Dedifferentiated amniotic fluid mesenchymal stem cell (primary cell): ENCODE data around the gene KIF6.

Experiments
- DNase-seq: peaks from one replicate; pipeline ENCODE4 v3.0.0-alpha.2; 2016; ENCODE audit errors: extremely low spot score

The KIF6 gene

GRCh38 chr6:39594285-39594684 is 130.9 kb downstream of the KIF6 start:
- no peak for DNase-seq

GRCh38 chr6:39593646-39594045 is 131.6 kb downstream of the KIF6 start:
- no peak for DNase-seq

- DNase-seq = no peak
Measured at GRCh38 chr6:39590871-39591393, 134.3 kb downstream of the KIF6 start.

GRCh38 chr6:39587080-39587479 is 138.1 kb downstream of the KIF6 start:
- no peak for DNase-seq

- no peak for DNase-seq
Measured at GRCh38 chr6:39585641-39586040, 139.6 kb downstream of the KIF6 start.

- no peak for DNase-seq
Measured at GRCh38 chr6:39577446-39578165, 147.6 kb downstream of the KIF6 start.

- no peak for DNase-seq
Measured at GRCh38 chr6:39576556-39577303, 148.5 kb downstream of the KIF6 start.

- no peak for DNase-seq
Measured at GRCh38 chr6:39574991-39575390, 150.2 kb downstream of the KIF6 start.

- DNase-seq = no peak
Measured at GRCh38 chr6:39573541-39573940, 151.7 kb downstream of the KIF6 start.

GRCh38 chr6:39572661-39573340 is 152.4 kb downstream of the KIF6 start:
- no peak for DNase-seq

- peak; percentile 51 for DNase-seq
Measured at GRCh38 chr6:39568896-39569295, 156.3 kb downstream of the KIF6 start.

GRCh38 chr6:39567091-39567490 is 158.1 kb downstream of the KIF6 start:
- DNase-seq = no peak

- DNase-seq = peak; percentile 26
Measured at GRCh38 chr6:39566456-39566855, 158.8 kb downstream of the KIF6 start.

GRCh38 chr6:39565956-39566355 is 159.3 kb downstream of the KIF6 start:
- no peak for DNase-seq

- DNase-seq = no peak
Measured at GRCh38 chr6:39563566-39564311, 161.5 kb downstream of the KIF6 start.

- DNase-seq = no peak
Measured at GRCh38 chr6:39561536-39562266, 163.5 kb downstream of the KIF6 start.

- DNase-seq = no peak
Measured at GRCh38 chr6:39560915-39561314, 164.3 kb downstream of the KIF6 start.

- no peak for DNase-seq
Measured at GRCh38 chr6:39558591-39559190, 166.5 kb downstream of the KIF6 start.

- no peak for DNase-seq
Measured at GRCh38 chr6:39558079-39558478, 167.1 kb downstream of the KIF6 start.

GRCh38 chr6:39555136-39555535 is 170.1 kb downstream of the KIF6 start:
- DNase-seq = no peak
